Neural progenitor cell (in vitro differentiated cells): ENCODE data around the gene TANK.

Source experiments
- CTCF ChIP-seq: fragments of 200-600 bp; sonication (generic); IDR thresholded peaks from 2 replicates; pipeline ENCODE4 v1.5.1; 2017; ENCODE audit warnings: antibody characterized with exemption, mild to moderate bottlenecking
- EZH2phosphoT487 ChIP-seq: fragments of 200-600 bp; sonication (generic); IDR thresholded peaks from 2 replicates; pipeline ENCODE4 v1.6.1; 2017; ENCODE audit warnings: antibody characterized with exemption

- peak; percentile 79 for TF ChIP-seq CTCF
- no peak for TF ChIP-seq EZH2phosphoT487
These were observed 90.7 kb downstream of the TANK start for GRCh38 chr2:161250864-161251436.
